ENCODE results near the gene LRRC36.

GRCh38 chr16:67378642-67379041 is 52.0 kb downstream of the LRRC36 start:
- TF ChIP-seq, protein P1, sequence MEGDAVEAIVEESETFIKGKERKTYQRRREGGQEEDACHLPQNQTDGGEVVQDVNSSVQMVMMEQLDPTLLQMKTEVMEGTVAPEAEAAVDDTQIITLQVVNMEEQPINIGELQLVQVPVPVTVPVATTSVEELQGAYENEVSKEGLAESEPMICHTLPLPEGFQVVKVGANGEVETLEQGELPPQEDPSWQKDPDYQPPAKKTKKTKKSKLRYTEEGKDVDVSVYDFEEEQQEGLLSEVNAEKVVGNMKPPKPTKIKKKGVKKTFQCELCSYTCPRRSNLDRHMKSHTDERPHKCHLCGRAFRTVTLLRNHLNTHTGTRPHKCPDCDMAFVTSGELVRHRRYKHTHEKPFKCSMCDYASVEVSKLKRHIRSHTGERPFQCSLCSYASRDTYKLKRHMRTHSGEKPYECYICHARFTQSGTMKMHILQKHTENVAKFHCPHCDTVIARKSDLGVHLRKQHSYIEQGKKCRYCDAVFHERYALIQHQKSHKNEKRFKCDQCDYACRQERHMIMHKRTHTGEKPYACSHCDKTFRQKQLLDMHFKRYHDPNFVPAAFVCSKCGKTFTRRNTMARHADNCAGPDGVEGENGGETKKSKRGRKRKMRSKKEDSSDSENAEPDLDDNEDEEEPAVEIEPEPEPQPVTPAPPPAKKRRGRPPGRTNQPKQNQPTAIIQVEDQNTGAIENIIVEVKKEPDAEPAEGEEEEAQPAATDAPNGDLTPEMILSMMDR (conservative IDR thresholded peaks at IDR 0.05), result no peak
- TF ChIP-seq EZH2 (IDR thresholded peaks at IDR 0.05; ENCODE audit: low read depth), result no peak
